SKM-1 treated with dmso at 0.1 percent for 144 hours (cell line): ENCODE results near the gene SLC38A3.
"Not testable (repeated sequence)": the region's sequence is repeated elsewhere in the genome, so short reads cannot be mapped to it uniquely, and the experiment has no call there.

ENCODE experiments used
- DNase-seq: peaks from one replicate; lab custom pipeline; 2025; ENCODE audit not compliant: unreplicated experiment; lab: John Stamatoyannopoulos, UW

Gene SLC38A3

GRCh38 chr3:50245831-50246516 lies 40.9 kb downstream of the SLC38A3 start:
- peak; percentile 62 for DNase-seq

GRCh38 chr3:50246517-50246954 lies 41.5 kb downstream of the SLC38A3 start:
- DNase-seq = peak; percentile 81

GRCh38 chr3:50248387-50248786 lies 43.3 kb downstream of the SLC38A3 start:
- no peak for DNase-seq

- DNase-seq = no peak
Measured at GRCh38 chr3:50249457-50249856, 44.4 kb downstream of the SLC38A3 start.

- DNase-seq = no peak
Measured at GRCh38 chr3:50250514-50250913, 45.4 kb downstream of the SLC38A3 start.

GRCh38 chr3:50251220-50251619 lies 46.1 kb downstream of the SLC38A3 start:
- no peak for DNase-seq

- peak; percentile 58 for DNase-seq
Measured at GRCh38 chr3:50254577-50255250, 49.6 kb downstream of the SLC38A3 start.

GRCh38 chr3:50255251-50255615 lies 50.2 kb downstream of the SLC38A3 start:
- DNase-seq = no peak

- peak; percentile 25 for DNase-seq
Measured at GRCh38 chr3:50256978-50257890, 52.2 kb downstream of the SLC38A3 start.

- DNase-seq = no peak
Measured at GRCh38 chr3:50258029-50258680, 53.1 kb downstream of the SLC38A3 start.

- no peak for DNase-seq
Measured at GRCh38 chr3:50258979-50259378, 53.9 kb downstream of the SLC38A3 start.

GRCh38 chr3:50259432-50260026 lies 54.5 kb downstream of the SLC38A3 start:
- DNase-seq = no peak

- DNase-seq = peak; percentile 84
Measured at GRCh38 chr3:50260027-50260941, 55.2 kb downstream of the SLC38A3 start.

- DNase-seq = no peak
Measured at GRCh38 chr3:50260942-50261441, 55.9 kb downstream of the SLC38A3 start.

- DNase-seq = no peak
Measured at GRCh38 chr3:50261505-50261904, 56.4 kb downstream of the SLC38A3 start.

- not testable (repeated sequence) for DNase-seq
Measured at GRCh38 chr3:50262200-50262599, 57.1 kb downstream of the SLC38A3 start.

GRCh38 chr3:50262778-50263177 lies 57.7 kb downstream of the SLC38A3 start:
- DNase-seq = no peak

- no peak for DNase-seq
Measured at GRCh38 chr3:50263478-50264382, 58.7 kb downstream of the SLC38A3 start.
